Right forelimb (tissue), 1 donor: Measurements from ENCODE around the gene VEZT.
"Not testable (repeated sequence)": the region's sequence is repeated elsewhere in the genome, so short reads cannot be mapped to it uniquely, and the experiment has no call there.

Experiments used
- DNase-seq: peaks from one replicate; pipeline ENCODE4 v3.0.0-alpha.2; 2018

Gene VEZT

GRCh38 chr12:95224202-95225170 lies 6.9 kb downstream of the VEZT start:
- DNase-seq: no peak

- DNase-seq: no peak
Observed at GRCh38 chr12:95225645-95226212, 8.1 kb downstream of the VEZT start.

GRCh38 chr12:95227818-95228356 lies 10.3 kb downstream of the VEZT start:
- no peak for DNase-seq

- DNase-seq: no peak
Observed at GRCh38 chr12:95228617-95229016, 11.0 kb downstream of the VEZT start.

GRCh38 chr12:95229636-95230035 lies 12.0 kb downstream of the VEZT start:
- no peak for DNase-seq

GRCh38 chr12:95230313-95230712 lies 12.7 kb downstream of the VEZT start:
- DNase-seq: no peak

- no peak for DNase-seq
Observed at GRCh38 chr12:95231190-95231589, 13.6 kb downstream of the VEZT start.

GRCh38 chr12:95234187-95234586 lies 16.6 kb downstream of the VEZT start:
- not testable (repeated sequence) for DNase-seq

GRCh38 chr12:95235621-95236020 lies 18.0 kb downstream of the VEZT start:
- not testable (repeated sequence) for DNase-seq

GRCh38 chr12:95237315-95237714 lies 19.7 kb downstream of the VEZT start:
- DNase-seq: no peak

GRCh38 chr12:95238150-95238549 lies 20.5 kb downstream of the VEZT start:
- DNase-seq: no peak

GRCh38 chr12:95239216-95239615 lies 21.6 kb downstream of the VEZT start:
- DNase-seq: no peak

- DNase-seq: not testable (repeated sequence)
Observed at GRCh38 chr12:95239835-95240234, 22.2 kb downstream of the VEZT start.

GRCh38 chr12:95240556-95240955 lies 22.9 kb downstream of the VEZT start:
- no peak for DNase-seq

GRCh38 chr12:95241138-95241537 lies 23.5 kb downstream of the VEZT start:
- not testable (repeated sequence) for DNase-seq

GRCh38 chr12:95241761-95242506 lies 24.3 kb downstream of the VEZT start:
- no peak for DNase-seq

- DNase-seq: no peak
Observed at GRCh38 chr12:95243497-95244183, 26.0 kb downstream of the VEZT start.

GRCh38 chr12:95244350-95244749 lies 26.7 kb downstream of the VEZT start:
- DNase-seq: no peak

- DNase-seq: no peak
Observed at GRCh38 chr12:95248095-95248494, 30.5 kb downstream of the VEZT start.

GRCh38 chr12:95248604-95249360 lies 31.2 kb downstream of the VEZT start:
- no peak for DNase-seq

- DNase-seq: no peak
Observed at GRCh38 chr12:95253386-95253785, 35.8 kb downstream of the VEZT start.

GRCh38 chr12:95257541-95257940 lies 39.9 kb downstream of the VEZT start:
- DNase-seq: no peak
